Neural cell (in vitro differentiated cells): ENCODE measurements around the gene TBC1D14. TPM values are rescaled to one million over a fixed set of nuclear protein-coding genes. Genes with fewer than 3 reads are reported as not detected.
A peak's percentile ranks its signal among the peaks of the same experiment; 100 is the strongest.

Experiments
- H2AFZ ChIP-seq: fragments of 200-600, 300-800 bp; sonication (generic), shearing (Covaris generic); 2 replicates; pipeline ENCODE4 v1.6.0; 2014; ENCODE audit warnings: low read depth, mild to moderate bottlenecking, antibody characterized with exemption, low read length, moderate library complexity
- H3F3A ChIP-seq: fragments of 200-600 bp; shearing (Covaris generic); 2 replicates; pipeline ENCODE4 v1.6.1; 2016; ENCODE audit warnings: mild to moderate bottlenecking, moderate library complexity, mixed read lengths, antibody characterized with exemption, low read length; ENCODE audit not compliant: insufficient read depth, poor library complexity, severe bottlenecking
- H3K27ac ChIP-seq: fragments of 200-600, 300-800 bp; sonication (generic), shearing (Covaris generic); 2 replicates; pipeline ENCODE4 v1.5.1; 2014; ENCODE audit warnings: mild to moderate bottlenecking, low read length, moderate library complexity
- H3K27me3 ChIP-seq: fragments of 300-800, 200-600 bp; sonication (generic), shearing (Covaris generic); 2 replicates; pipeline ENCODE4 v1.6.0; 2014; ENCODE audit warnings: mild to moderate bottlenecking, low read depth, low read length, moderate library complexity; ENCODE audit not compliant: insufficient read depth
- H3K36me3 ChIP-seq: fragments of 300-800, 200-600 bp; sonication (generic), shearing (Covaris generic); 2 replicates; pipeline ENCODE4 v1.5.1; 2014; ENCODE audit warnings: mild to moderate bottlenecking, antibody characterized with exemption, low read length, moderate library complexity; ENCODE audit not compliant: insufficient read depth
- H3K4me2 ChIP-seq: fragments of 300-800, 200-600 bp; sonication (generic), shearing (Covaris generic); 2 replicates; pipeline ENCODE4 v1.6.0; 2014; ENCODE audit warnings: mild to moderate bottlenecking, low read length
- H3K4me3 ChIP-seq: fragments of 300-800, 200-600 bp; sonication (generic), shearing (Covaris generic); 2 replicates; pipeline ENCODE4 v1.5.1; 2014; ENCODE audit warnings: mild to moderate bottlenecking, low read length, moderate library complexity
- H3K79me2 ChIP-seq: fragments of 200-600 bp; shearing (Covaris generic); replicated peaks from 2 replicates; pipeline ENCODE4 v1.6.0; 2014; ENCODE audit warnings: mild to moderate bottlenecking, low read length, moderate library complexity; ENCODE audit not compliant: insufficient read depth
- H3K9ac ChIP-seq: fragments of 300-800, 200-600 bp; sonication (generic), shearing (Covaris generic); 2 replicates; pipeline ENCODE4 v1.6.1; 2016; ENCODE audit warnings: mild to moderate bottlenecking, low read length, mixed read lengths
- H3K9me2 ChIP-seq: fragments of 200-600 bp; shearing (Covaris generic); 2 replicates; pipeline ENCODE4 v1.6.1; 2016; ENCODE audit warnings: mild to moderate bottlenecking, low read length, mixed read lengths; ENCODE audit not compliant: insufficient read depth
- H3K9me3 ChIP-seq: fragments of 200-600, 300-800 bp; sonication (generic), shearing (Covaris generic); 2 replicates; pipeline ENCODE4 v1.6.1; 2016; ENCODE audit warnings: mild to moderate bottlenecking, mixed run types, low read length, moderate library complexity, mixed read lengths
- H4K20me1 ChIP-seq: fragments of 200-600 bp; shearing (Covaris generic); 2 replicates; pipeline ENCODE4 v1.6.1; 2016; ENCODE audit warnings: mild to moderate bottlenecking, mixed run types; ENCODE audit not compliant: insufficient read depth
- EP300 ChIP-seq: fragments of 450-650 bp; conservative IDR thresholded peaks from 2 replicates; pipeline ENCODE4 v1.6.1; 2014; ENCODE audit warnings: antibody characterized with exemption, mild to moderate bottlenecking, moderate library complexity; ENCODE audit not compliant: poor library complexity, severe bottlenecking
- EZH2 ChIP-seq: fragments of 200-600, 300-800 bp; shearing (Covaris generic), sonication (generic); IDR thresholded peaks from 2 replicates; pipeline ENCODE4 v1.6.1; 2014; ENCODE audit warnings: antibody characterized with exemption, low read length, borderline replicate concordance, mild to moderate bottlenecking; ENCODE audit not compliant: insufficient read depth, poor library complexity, severe bottlenecking
- MXI1 ChIP-seq: fragments of 450-650 bp; conservative IDR thresholded peaks from 2 replicates; pipeline ENCODE4 v1.6.1; 2014; ENCODE audit warnings: antibody characterized with exemption, mild to moderate bottlenecking; ENCODE audit not compliant: poor library complexity, severe bottlenecking
- POLR2AphosphoS5 ChIP-seq: IDR thresholded peaks from 2 replicates; pipeline ENCODE4 v1.6.1; 2012
- RAD21 ChIP-seq: fragments of 450-650 bp; conservative IDR thresholded peaks from 2 replicates; pipeline ENCODE4 v1.6.1; 2014; ENCODE audit warnings: antibody characterized with exemption, mild to moderate bottlenecking, moderate library complexity
- SMC3 ChIP-seq: fragments of 450-650 bp; conservative IDR thresholded peaks from 2 replicates; pipeline ENCODE4 v1.6.1; 2014; ENCODE audit warnings: antibody characterized with exemption, mild to moderate bottlenecking, moderate library complexity; ENCODE audit not compliant: poor library complexity
- TAF1 ChIP-seq: IDR thresholded peaks from 2 replicates; pipeline ENCODE4 v1.6.1; 2012; ENCODE audit warnings: low read depth
- polyA minus RNA-seq: library from RNA; depleted of rRNA, polyadenylated mRNA; stranded (reverse); fragments of >200 nt; gene quantifications from 2 replicates; pipeline ENCODE4 v1.2.3, GENCODE V29; 2014
- polyA plus RNA-seq: library from polyadenylated mRNA; depleted of rRNA; stranded (reverse); fragments of >200 nt; gene quantifications from 2 replicates; pipeline ENCODE4 v1.2.3, GENCODE V29; 2014
- TF ChIP-seq, protein P1 (sequence below): fragments of 450-650 bp; IDR thresholded peaks from 2 replicates; pipeline ENCODE4 v1.5.1; 2014; ENCODE audit warnings: antibody characterized with exemption, mild to moderate bottlenecking, moderate library complexity; ENCODE audit not compliant: poor library complexity, severe bottlenecking
- TF ChIP-seq, protein P2 (sequence below): IDR thresholded peaks from 2 replicates; pipeline ENCODE4 v1.6.1; 2012; ENCODE audit warnings: borderline replicate concordance

Gene TBC1D14, protein sequence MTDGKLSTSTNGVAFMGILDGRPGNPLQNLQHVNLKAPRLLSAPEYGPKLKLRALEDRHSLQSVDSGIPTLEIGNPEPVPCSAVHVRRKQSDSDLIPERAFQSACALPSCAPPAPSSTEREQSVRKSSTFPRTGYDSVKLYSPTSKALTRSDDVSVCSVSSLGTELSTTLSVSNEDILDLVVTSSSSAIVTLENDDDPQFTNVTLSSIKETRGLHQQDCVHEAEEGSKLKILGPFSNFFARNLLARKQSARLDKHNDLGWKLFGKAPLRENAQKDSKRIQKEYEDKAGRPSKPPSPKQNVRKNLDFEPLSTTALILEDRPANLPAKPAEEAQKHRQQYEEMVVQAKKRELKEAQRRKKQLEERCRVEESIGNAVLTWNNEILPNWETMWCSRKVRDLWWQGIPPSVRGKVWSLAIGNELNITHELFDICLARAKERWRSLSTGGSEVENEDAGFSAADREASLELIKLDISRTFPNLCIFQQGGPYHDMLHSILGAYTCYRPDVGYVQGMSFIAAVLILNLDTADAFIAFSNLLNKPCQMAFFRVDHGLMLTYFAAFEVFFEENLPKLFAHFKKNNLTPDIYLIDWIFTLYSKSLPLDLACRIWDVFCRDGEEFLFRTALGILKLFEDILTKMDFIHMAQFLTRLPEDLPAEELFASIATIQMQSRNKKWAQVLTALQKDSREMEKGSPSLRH
- 125 and 133 TPM in 2 replicates for polyA plus RNA-seq
- polyA minus RNA-seq = 172 and 178 TPM in 2 replicates

DNA sequence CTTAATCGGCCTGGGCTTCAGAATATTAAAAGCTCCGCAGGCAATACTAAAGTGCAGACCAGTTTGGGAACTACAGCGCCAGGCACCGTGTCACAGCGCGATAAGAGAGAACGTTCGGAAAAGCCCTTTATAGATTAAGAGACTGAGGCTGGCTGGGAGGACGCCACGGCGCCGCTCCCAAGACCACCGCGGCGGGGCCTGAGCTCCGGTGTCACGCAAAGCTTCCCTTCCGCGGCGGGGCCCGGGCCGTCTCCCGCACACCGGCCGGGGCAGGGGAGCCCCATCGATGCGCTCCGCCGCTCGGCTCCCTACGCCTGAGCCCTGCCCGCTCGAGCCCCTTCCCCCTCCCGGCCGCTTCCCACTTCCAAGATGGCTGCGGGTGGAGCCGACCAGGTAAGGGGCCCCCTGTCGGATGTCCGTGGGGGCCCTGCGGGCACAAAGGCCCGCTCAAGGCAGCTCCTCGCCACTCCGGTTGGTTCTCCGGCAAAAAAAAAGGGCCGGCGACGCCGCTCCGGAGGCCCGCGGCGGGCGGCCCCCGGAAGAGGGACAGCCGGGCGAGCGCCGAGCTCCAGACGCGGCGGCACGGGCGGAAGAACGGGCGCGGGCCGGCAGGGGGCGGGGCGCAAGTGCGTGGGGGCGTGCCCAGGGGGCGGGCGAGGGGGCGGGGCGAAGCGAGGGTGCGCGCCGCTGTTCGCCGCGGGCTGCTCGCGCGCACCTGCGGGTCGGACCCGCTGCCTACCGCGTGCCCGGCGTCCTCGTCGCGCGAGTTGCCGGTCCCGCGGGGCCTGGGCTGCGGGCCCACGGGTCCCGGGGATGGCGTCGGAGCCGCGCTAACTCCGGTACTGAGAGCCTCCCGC is at the start of gene TBC1D14:
Gene TBC1D14 (plus strand): TSS at position 714 of the 857 bp plus-strand sequence. CDS start 13,564 bp downstream, outside the sequence.
- Histone ChIP-seq H3K27me3 (no peaks in the 10 kb centered on the region), H2AFZ (peak within 1 kb of the TSS; percentile 69), H4K20me1 (no peaks in the 10 kb centered on the region), H3K27ac (peak within 1 kb of the TSS; percentile 89), H3K9me2 (no peaks in the 10 kb centered on the region), H3K4me3 (peak within 1 kb of the TSS; percentile 82), H3K9ac (peak within 1 kb of the TSS; percentile 93), H3F3A (no peaks in the 10 kb centered on the region), H3K36me3 (no peaks in the 10 kb centered on the region), H3K9me3 (no peaks in the 10 kb centered on the region), H3K79me2 (peaks cover 13% of the 10 kb centered on the region), H3K4me2 (peak within 1 kb of the TSS; percentile 96)
- TF ChIP-seq EP300 (peak; percentile 80), POLR2AphosphoS5 (peak; percentile 69), TAF1 (peak; percentile 65), SMC3 (peak; percentile 55), MXI1 (peak; percentile 61), EZH2 (no peak), RAD21 (no peak)
- TF ChIP-seq, protein P1, sequence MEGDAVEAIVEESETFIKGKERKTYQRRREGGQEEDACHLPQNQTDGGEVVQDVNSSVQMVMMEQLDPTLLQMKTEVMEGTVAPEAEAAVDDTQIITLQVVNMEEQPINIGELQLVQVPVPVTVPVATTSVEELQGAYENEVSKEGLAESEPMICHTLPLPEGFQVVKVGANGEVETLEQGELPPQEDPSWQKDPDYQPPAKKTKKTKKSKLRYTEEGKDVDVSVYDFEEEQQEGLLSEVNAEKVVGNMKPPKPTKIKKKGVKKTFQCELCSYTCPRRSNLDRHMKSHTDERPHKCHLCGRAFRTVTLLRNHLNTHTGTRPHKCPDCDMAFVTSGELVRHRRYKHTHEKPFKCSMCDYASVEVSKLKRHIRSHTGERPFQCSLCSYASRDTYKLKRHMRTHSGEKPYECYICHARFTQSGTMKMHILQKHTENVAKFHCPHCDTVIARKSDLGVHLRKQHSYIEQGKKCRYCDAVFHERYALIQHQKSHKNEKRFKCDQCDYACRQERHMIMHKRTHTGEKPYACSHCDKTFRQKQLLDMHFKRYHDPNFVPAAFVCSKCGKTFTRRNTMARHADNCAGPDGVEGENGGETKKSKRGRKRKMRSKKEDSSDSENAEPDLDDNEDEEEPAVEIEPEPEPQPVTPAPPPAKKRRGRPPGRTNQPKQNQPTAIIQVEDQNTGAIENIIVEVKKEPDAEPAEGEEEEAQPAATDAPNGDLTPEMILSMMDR = peak; percentile 56
- TF ChIP-seq, protein P2, sequence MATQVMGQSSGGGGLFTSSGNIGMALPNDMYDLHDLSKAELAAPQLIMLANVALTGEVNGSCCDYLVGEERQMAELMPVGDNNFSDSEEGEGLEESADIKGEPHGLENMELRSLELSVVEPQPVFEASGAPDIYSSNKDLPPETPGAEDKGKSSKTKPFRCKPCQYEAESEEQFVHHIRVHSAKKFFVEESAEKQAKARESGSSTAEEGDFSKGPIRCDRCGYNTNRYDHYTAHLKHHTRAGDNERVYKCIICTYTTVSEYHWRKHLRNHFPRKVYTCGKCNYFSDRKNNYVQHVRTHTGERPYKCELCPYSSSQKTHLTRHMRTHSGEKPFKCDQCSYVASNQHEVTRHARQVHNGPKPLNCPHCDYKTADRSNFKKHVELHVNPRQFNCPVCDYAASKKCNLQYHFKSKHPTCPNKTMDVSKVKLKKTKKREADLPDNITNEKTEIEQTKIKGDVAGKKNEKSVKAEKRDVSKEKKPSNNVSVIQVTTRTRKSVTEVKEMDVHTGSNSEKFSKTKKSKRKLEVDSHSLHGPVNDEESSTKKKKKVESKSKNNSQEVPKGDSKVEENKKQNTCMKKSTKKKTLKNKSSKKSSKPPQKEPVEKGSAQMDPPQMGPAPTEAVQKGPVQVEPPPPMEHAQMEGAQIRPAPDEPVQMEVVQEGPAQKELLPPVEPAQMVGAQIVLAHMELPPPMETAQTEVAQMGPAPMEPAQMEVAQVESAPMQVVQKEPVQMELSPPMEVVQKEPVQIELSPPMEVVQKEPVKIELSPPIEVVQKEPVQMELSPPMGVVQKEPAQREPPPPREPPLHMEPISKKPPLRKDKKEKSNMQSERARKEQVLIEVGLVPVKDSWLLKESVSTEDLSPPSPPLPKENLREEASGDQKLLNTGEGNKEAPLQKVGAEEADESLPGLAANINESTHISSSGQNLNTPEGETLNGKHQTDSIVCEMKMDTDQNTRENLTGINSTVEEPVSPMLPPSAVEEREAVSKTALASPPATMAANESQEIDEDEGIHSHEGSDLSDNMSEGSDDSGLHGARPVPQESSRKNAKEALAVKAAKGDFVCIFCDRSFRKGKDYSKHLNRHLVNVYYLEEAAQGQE = peak; percentile 93

DNA sequence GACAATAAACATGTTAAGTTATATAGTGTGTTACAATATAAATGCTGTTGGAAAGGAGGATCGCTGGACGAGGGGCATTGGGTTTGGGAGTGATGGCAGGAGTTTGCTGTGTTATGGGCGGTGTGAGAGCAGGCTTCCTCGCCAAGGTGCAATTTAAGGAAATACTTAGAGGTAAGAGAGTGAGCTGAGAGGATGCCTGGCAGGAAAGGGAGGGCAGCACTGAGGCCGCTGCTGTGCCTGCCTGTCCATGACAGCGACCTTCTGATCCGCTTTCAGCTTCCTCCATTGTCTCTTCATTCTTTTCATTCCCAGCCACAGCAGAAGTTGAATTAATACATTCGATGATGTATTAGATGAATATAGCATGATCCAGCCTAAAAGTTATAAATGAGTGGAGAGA is 41.2 kb upstream of the TBC1D14 start:
- H3K4me2 ChIP-seq = no peak overlapping the region
- no peak overlapping the region for H3K27ac ChIP-seq
- H3K9me2 ChIP-seq = no peaks in the 10 kb centered on the region
- no peak overlapping the region for H3K4me3 ChIP-seq
- TF ChIP-seq, protein P2 = no peak
- no peak for TF ChIP-seq SMC3
- TF ChIP-seq EZH2 = no peak
- no peak for TF ChIP-seq EP300
- no peak for TF ChIP-seq TAF1
- no peak for TF ChIP-seq RAD21
- no peak for TF ChIP-seq POLR2AphosphoS5
- no peak for TF ChIP-seq MXI1
- TF ChIP-seq, protein P1 = no peak
- no peaks in the 10 kb centered on the region for H3F3A ChIP-seq
- H3K9ac ChIP-seq = no peak overlapping the region
- H3K79me2 ChIP-seq = no peaks in the 10 kb centered on the region
- no peaks in the 10 kb centered on the region for H3K9me3 ChIP-seq
- H3K27me3 ChIP-seq = no peaks in the 10 kb centered on the region
- H4K20me1 ChIP-seq = no peaks in the 10 kb centered on the region
- H3K36me3 ChIP-seq = peaks cover 7% of the 10 kb centered on the region
- H2AFZ ChIP-seq = no peak overlapping the region
